Smooth muscle cell of the pulmonary artery (primary cell): ENCODE measurements around the gene ADAM10. TPM values are rescaled to one million over a fixed set of nuclear protein-coding genes. Genes with fewer than 3 reads are reported as not detected.

Source experiments
- total RNA-seq: library from RNA; depleted of rRNA; stranded (reverse); fragments of >200 nt; gene quantifications from 2 replicates; pipeline ENCODE4 v1.2.3, GENCODE V29; 2014

Gene ADAM10, protein sequence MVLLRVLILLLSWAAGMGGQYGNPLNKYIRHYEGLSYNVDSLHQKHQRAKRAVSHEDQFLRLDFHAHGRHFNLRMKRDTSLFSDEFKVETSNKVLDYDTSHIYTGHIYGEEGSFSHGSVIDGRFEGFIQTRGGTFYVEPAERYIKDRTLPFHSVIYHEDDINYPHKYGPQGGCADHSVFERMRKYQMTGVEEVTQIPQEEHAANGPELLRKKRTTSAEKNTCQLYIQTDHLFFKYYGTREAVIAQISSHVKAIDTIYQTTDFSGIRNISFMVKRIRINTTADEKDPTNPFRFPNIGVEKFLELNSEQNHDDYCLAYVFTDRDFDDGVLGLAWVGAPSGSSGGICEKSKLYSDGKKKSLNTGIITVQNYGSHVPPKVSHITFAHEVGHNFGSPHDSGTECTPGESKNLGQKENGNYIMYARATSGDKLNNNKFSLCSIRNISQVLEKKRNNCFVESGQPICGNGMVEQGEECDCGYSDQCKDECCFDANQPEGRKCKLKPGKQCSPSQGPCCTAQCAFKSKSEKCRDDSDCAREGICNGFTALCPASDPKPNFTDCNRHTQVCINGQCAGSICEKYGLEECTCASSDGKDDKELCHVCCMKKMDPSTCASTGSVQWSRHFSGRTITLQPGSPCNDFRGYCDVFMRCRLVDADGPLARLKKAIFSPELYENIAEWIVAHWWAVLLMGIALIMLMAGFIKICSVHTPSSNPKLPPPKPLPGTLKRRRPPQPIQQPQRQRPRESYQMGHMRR
- total RNA-seq: 300 and 376 TPM in 2 replicates

DNA sequence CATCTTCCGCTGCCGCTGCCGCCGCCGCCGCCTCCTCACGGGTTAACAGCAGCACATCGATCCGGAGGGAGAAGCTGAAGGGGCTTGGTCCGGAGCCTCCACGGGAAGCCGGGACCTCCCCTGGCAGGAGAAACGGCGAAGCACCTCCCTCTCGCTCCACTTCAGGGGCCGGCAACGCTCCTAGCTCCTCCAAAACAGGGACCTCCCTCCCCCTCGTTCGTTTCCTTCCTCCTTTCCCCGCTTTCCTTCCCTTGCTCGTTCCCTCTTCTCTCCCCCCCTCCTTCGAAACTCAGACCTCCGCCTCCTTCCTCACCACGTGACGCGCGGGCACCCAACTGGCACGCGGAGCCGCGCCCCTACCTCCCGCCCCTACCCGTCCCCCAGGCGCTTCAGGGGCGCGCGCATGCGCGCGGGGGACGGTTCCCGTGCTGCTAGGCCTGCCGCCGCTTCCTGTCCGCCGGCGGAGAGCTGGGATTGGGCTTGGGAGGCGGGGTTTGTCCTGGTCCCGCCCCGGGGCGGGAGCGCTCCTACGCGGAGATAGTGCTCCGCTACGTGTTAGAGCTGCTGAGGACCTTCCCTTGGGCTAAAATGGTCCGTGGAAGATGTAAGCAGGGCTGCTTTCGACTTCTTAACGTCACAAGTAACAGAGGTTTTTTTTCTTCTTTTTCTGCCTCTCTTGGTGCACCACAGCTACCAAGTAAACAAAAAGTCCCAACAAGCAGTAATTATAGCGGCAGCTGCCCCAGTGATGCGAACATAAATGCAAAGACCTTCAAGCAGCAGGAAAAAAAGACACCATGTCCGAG is at the start of gene ADAM10:
Gene ADAM10 (minus strand): TSS at position 176 of the 806 bp plus-strand sequence. CDS start 173 bp downstream, at position 3.

DNA sequence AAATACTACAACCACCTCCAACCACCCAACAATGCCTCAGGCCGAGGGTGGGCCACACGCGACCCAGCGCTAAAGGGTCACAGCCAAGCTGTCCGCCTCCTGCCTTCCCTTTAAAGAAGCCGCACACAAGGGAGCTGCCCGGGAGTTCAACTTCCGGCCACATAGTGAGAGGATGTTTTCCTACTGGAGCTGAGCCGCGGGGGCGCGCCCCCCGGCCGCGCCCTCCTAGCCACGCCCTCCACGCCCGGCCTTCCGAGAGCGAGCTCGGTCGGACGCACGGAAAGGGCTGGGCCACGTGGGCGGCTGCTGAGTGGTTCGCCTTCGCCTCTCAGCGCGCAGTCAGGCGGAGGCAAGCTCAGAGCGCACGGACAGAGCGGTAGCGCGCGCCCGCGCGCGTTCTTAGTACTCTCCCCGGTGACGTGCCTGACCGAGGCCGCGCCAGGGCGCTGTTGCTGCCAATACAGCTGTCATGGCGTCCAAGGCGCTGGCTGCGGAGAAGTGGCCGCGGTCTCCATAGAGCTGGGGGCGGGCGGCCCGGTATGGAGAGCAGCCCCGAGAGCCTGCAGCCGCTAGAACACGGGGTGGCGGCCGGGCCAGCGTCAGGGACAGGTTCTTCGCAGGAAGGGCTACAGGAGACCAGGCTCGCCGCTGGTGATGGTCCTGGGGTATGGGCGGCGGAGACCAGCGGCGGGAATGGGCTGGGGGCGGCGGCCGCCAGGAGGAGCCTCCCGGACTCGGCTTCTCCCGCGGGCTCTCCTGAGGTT is 21.5 kb upstream of the ADAM10 start, which contains the start of gene MINDY2:
Gene MINDY2 (plus strand): TSS at position 446 of the 764 bp plus-strand sequence. CDS start 94 bp downstream, at position 540.

Other genes with a start within 250 kb of the ADAM10 start
- 25.4 and 25.9 TPM in 2 replicates for gene MINDY2, start 21.6 kb upstream of the ADAM10 start, total RNA-seq
- gene SLTM, start 184.0 kb upstream of the ADAM10 start, total RNA-seq: 44.4 and 56.2 TPM in 2 replicates
- 27.2 and 27.8 TPM in 2 replicates for gene RNF111, start 238.0 kb upstream of the ADAM10 start, total RNA-seq